Cerebellar cortex (tissue), 1 donor: Measurements from ENCODE around the gene DTNB.

ENCODE experiments used
- DNase-seq: peaks from one replicate; pipeline ENCODE4 v3.0.0-alpha.2; 2015; ENCODE audit warnings: low spot score

The DTNB gene

DNA sequence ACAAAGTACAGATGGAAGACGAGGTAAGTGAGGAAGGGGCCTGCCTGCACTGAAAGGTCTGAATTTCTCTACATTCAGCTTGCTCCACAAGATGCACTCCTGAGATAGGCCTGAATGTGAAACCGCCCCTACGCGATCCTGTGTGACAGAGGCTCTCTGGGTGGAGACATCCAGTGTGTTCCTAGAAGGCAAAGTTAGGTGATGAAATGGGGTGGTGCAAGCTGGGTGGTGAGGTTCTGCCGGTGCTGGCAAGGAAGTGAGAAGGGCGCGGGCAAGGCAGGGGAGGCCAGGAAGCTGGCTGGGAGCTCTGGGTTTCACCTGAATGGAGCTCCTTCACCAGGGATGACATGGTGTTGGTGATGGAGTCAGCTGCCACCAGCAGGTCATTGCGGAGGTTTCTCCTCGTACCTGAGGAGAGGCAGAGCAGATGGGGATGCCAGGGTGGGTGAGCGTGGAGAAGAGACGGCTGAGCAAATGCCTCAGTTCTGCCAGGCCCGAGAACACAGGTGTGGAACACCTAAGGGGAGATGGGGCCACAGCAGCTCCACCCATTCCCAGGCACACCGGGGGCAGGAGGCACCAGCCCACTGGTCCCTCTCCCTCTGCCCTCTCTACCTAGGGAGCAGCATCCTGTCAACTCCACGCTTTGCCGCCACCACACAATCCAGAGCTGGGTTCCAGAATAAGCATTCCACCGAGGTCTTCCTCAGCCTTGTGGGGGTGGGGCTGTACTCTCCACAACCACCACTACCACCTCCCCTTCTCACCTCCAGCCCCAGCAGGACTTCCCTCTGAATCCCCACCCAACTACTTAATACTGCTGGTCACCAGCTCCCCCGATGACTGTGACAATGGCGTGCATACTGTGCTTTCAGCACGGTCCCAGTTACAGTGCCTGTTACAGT is 286.2 kb downstream of the DTNB start:
- DNase-seq = no peak

DNA sequence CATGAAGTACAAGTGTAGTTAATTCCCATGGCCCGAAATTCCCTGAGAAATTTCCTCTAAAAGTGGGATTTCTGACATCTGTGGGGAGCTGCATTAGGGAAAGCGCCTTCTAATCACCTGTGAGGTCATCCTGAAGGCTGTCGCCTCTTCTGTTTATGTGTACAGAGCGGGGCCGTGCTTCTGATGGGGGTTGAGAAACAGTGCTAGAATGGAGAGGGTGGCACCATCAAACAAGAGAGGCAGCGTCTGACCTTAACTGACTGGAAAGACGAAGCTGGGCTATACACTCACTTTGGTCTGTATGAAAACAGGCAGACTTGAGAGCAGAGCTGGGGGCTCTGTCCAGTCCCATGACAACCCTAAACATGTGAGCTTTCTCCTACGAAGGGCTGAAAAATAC is 287.5 kb downstream of the DTNB start:
- no peak for DNase-seq

GRCh38 chr2:25383806-25384205 is 289.6 kb downstream of the DTNB start:
- no peak for DNase-seq

DNA sequence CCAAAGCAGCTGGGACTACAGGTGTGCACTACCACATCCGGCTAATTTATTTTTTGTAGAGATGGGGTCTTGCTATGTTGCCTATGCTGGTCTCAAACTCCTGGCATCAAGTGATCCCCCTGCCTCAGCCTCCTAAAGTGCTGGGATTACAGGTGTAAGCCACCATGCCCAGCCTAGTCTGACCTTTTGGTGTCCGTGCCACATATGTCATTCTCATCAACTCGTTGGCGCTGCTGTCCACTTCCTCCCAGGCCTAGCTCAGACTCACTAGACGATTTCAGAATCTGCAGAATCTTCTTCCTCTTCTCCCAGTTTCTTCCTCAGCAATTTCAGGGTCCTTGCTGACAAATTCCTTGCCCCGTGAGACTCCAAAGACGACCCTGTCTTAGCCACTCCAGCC is 291.9 kb downstream of the DTNB start:
- no peak for DNase-seq

- no peak for DNase-seq
These were observed 292.6 kb downstream of the DTNB start for GRCh38 chr2:25380586-25381375.

DNA sequence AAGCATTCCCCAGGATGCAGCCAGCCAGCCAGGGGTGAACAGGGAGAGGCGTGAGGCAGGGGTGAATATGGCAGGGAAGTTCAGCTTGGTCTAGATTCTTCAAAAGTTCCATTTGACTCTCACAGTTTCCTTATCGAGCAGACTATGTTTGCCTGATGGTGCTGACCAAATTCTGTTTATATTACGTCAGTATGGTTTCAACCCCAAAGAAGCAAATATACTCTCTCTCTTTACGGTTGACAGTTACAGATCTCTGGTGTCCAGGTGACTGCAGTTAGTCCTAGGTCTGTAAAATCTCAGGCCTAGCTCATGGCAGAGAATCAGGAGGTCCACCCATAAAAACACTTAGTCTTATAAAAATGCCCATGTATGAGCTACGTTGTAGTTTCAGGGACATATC is 293.4 kb downstream of the DTNB start:
- DNase-seq = no peak

DNA sequence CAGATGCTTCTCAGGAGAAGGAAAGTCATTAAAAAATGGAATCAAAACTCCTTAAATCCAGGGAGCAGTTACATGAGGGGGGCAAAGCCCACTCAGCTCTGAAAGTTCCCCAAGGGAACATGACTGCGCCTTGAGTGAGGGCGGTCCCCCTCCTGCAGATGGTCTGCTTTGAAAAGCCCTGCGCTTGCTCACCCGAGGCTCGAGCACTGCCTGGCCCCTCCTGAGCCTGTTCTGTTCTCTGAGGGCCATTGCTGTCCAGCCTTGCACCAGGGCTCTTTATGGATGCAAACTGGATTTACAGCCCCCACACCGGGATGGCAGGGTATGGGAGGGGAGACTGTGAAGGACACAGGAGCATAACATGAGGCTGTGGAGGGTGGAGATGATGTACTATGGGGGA is 293.8 kb downstream of the DTNB start:
- DNase-seq = no peak

- DNase-seq = no peak
These were observed 294.5 kb downstream of the DTNB start for GRCh38 chr2:25378731-25379490.

- no peak for DNase-seq
These were observed 295.5 kb downstream of the DTNB start for GRCh38 chr2:25377822-25378421.

GRCh38 chr2:25376750-25377621 is 296.4 kb downstream of the DTNB start:
- peak; percentile 77 for DNase-seq

GRCh38 chr2:25375989-25376545 is 297.3 kb downstream of the DTNB start:
- DNase-seq = no peak

DNA sequence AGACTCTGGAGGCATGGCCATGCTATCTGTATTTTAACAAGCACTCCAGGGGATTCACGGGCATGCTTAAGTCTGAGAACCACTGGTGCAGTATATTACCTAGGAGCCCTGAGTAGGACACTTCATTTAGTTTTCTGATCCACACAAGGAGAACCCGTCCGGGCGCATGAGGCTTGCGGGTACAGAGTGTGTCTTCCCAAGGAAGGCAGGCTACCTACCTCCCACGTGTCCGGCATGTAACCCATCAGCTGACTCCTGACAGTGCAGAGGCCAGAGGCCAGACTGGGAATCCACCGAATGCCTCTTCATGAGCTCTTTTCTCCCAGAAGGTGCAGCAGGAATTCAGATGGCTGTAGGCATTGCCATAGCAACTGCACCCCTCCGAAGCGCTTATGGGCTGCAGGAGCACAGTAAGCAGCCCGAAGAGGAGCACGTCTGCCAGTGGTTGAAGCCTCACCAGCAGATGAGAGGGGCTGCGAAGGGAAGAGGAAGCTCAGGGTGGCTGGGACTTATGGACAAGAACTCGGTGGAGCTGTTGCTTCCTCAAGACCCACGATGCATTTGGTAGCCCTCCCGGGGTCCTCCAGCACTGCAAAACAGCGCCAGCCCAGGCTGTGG is 297.9 kb downstream of the DTNB start:
- DNase-seq = no peak

DNA sequence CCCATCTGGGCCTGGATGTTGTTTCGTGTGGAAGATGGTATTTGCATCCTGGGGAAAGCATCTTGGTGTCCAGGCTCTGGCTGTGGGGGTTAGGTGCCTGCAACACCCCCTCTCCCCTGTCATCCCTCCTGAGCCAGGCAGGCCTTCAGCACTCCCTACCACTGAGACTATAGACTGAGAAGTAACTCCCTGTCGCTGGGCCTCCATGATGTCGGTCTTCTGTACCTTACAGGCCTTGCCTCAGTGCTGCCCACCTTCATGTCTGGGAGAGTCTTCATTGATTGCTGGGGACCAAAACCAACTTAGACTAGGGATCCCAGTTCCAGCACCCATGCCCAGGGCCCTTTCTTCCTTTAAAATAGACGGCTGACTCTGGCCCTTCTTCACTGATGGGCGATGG is 298.6 kb downstream of the DTNB start:
- DNase-seq = no peak

- no peak for DNase-seq
These were observed 299.0 kb downstream of the DTNB start for GRCh38 chr2:25374411-25374810.

- peak; percentile 58 for DNase-seq
These were observed 300.0 kb downstream of the DTNB start for GRCh38 chr2:25373269-25373981.

DNA sequence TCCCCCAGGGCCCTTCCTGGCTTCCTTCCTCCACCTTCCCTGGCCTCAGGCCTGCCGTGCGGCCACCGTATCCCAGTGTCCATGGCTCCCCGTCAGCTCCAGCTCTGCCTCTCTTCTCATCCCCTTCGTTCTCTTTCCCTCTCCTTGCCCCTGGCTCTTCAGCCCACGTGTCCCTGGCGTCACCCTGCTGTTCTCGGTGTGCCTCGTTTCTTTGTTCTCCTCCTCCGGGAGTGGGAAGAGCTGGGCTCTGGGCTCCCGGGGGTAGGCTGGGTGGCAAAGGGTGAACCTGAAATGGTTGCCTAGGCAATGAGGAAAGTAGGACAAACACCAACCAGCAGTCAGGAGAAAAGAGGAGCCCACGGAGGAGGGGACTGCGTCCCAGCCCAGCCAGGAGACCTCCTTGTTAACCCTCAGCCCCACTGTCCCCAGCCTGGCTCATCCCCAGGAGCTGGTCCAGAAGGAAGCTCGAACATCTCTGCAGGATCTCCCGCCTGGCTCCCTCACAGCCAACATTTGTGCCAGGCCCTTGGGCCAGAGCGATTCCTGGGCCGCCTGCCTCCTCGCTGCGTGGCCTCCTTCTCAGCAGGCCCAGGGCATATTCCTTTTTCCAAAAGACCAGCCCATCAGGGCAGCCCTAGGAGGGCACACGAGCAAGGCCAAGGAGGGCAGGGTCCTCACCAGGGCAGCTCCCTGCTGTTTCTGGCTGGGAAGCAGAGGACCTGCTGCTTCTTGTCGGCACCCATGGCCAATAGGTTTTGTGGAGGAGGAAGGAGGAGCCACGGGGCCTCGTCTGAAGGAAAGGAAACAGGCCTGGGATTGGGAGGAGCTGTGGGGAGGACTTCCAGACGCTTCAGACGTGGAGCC is 300.7 kb downstream of the DTNB start:
- DNase-seq = peak; percentile 59

DNA sequence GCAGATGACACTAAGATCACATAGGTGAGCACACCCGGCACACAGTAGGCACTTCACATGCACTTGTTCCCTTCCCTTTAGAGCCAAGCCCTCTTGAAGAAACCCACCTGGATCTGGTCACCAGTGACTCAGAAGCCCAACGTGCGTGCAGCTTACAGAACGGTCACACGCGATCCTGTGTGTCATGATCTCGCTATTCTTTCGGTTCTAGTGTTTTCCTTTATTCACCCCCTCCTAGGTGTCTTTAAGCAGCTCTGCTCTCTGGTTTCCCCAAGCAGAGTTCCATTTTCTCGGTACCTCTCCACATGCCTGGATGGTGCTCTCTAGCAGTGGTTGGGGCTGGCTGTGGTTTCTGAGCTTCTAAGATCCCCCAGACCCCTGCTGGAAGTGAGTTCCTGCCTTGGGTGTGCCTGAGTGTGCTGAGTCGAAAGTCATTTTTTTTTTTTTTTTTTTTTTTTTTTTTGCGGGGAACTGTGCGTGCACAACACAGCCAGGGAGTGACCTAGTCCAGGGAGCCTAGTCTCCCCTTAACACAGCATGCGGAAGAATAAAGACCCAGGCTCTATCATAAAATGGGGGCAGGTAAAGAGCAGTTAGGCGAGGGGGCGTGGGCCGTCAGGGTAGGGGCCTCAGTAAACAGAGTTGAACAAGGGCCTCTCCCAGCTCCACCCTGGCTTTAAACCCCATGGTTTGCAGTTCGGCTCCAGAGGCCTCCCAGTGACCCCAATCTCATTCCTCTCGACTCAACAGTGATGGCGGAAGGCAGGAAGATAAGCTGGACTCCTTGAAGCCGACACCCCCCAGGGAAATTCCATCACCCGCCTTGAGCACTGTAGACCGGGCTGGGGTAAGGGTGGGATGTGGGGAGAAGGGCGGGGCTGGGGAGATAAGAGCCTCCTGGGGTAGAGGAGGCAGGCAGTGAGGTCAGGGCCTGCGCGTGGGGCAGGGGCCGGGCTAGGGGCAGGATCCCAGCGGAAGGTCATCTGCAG is 301.8 kb downstream of the DTNB start:
- DNase-seq = no peak
